SH-SY5Y (cell line): ENCODE data around the gene XPC.

Source experiments
- GATA2 ChIP-seq: IDR thresholded peaks from 2 replicates; pipeline ENCODE4 v1.6.1; 2011; ENCODE audit warnings: mild to moderate bottlenecking, low read depth, low read length
- GATA3 ChIP-seq: IDR thresholded peaks from 2 replicates; pipeline ENCODE4 v1.6.1; 2011; ENCODE audit warnings: low read depth, mild to moderate bottlenecking, low read length, moderate library complexity

GRCh38 chr3:14097616-14098391 lies 80.6 kb downstream of the XPC start:
- TF ChIP-seq GATA2 (no peak), GATA3 (no peak)
